Epithelial cell of proximal tubule (primary cell): ENCODE results near the gene TJP1. TPM values are rescaled to one million over a fixed set of nuclear protein-coding genes. Genes with fewer than 3 reads are reported as not detected.
"Not testable (repeated sequence)": the region's sequence is repeated elsewhere in the genome, so short reads cannot be mapped to it uniquely, and the experiment has no call there.

Experiments used
- DNase-seq: peaks from one replicate; pipeline ENCODE4 v3.0.0-alpha.2; 2011; ENCODE audit warnings: low read depth
- H3K4me3 ChIP-seq: 2 replicates; pipeline ENCODE4 v1.5.1; 2011; ENCODE audit warnings: low read depth, mild to moderate bottlenecking, low read length
- total RNA-seq: library from RNA; depleted of rRNA; stranded (reverse); fragments of >200 nt; gene quantifications from 2 replicates; pipeline ENCODE4 v1.2.3, GENCODE V29; 2015
- TF ChIP-seq, protein P1 (sequence below): conservative IDR thresholded peaks from 2 replicates; pipeline ENCODE4 v1.5.1; 2012; ENCODE audit warnings: low read depth, mild to moderate bottlenecking, low read length

TJP1 gene
- total RNA-seq, 1 donor from 2014 or later: 106 TPM

DNA sequence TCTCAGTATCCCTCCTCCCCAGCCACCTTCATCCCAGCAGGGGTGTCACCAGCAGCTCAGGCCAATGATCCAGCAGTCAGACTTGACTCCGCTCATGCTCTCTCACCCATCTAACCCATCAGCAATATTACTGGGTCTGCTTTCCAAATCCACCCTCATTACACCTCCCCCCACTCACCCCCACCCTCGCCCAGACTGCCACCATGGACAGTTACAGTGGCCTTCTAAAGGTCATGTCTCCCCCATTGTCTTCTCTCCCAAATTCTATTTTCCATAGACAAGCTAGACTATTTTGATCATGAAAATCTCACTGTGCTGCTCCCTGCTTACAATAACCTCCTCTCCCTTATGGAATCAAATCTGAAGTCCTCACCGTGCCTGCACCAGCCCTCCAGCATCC is 156.0 kb downstream of the TJP1 start:
- TF ChIP-seq, protein P1, sequence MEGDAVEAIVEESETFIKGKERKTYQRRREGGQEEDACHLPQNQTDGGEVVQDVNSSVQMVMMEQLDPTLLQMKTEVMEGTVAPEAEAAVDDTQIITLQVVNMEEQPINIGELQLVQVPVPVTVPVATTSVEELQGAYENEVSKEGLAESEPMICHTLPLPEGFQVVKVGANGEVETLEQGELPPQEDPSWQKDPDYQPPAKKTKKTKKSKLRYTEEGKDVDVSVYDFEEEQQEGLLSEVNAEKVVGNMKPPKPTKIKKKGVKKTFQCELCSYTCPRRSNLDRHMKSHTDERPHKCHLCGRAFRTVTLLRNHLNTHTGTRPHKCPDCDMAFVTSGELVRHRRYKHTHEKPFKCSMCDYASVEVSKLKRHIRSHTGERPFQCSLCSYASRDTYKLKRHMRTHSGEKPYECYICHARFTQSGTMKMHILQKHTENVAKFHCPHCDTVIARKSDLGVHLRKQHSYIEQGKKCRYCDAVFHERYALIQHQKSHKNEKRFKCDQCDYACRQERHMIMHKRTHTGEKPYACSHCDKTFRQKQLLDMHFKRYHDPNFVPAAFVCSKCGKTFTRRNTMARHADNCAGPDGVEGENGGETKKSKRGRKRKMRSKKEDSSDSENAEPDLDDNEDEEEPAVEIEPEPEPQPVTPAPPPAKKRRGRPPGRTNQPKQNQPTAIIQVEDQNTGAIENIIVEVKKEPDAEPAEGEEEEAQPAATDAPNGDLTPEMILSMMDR: no peak
- no peak for DNase-seq

DNA sequence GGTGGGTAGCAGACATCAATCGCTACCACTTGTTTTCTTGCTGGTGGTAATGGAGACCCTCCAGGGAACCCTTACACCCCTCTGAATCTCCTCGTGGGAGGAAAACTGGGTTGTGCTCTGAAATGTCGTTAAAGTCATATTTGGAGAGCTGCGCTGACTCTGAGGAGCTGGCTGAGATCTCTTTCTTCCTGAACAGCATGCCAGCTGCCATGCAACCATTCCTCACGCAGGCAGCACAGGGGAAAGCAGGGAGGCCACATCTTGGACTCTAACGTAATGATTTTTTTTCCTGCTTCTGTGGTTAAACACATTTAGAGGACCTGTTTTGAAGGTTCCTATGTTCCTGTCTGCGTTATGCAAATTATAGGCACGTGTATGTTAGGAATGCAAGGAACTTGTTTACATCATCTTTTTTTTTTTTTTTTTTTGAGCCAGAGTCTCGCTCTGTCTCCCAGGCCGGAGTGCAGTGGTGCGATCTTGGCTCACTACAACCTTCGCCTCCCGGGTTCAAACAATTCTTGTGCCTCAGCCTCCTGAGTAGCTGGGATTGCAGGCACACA is 156.7 kb downstream of the TJP1 start:
- TF ChIP-seq, protein P1: no peak
- H3K4me3 ChIP-seq: no peak overlapping the region
- no peak for DNase-seq

More for the DNA sequence above, 156.0 kb downstream of the TJP1 start:
- no peak overlapping the region for H3K4me3 ChIP-seq

DNA sequence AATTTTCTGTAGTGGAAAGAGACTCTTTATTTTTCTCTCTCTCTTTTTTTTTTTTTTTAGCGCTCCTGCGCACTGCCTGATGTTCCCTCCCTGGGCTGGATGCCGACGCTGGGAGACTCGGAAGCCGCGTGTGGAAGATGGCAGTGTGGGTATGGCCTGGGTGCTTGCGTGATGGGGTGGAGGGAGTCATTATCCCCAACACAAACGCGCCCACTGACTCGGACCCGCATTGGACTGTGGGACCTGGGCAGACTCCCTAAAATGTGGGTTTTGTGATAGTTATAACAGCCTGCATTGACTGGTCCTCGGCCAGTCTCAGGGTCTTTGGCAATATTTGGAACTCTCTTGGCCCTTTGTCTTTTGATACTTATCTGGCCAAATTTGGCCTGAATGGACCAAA is 157.9 kb downstream of the TJP1 start:
- no peak for DNase-seq
- TF ChIP-seq, protein P1: no peak
- no peak overlapping the region for H3K4me3 ChIP-seq

DNA sequence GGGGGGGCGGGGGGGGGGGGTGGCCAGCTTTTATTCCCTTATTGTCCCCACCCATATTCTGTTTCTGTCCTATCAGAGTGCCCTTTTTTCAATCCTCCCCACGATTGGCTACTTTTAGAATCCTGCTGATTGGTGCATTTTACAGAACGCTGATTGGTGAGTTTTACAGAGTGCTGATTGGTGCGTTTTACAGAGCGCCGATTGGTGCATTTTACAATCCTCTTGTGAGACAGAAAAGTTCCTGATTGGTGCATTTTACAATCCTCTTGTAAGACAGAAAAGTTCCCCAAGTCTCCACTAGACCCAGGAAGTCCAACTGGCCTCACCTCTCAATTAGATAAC is 164.8 kb downstream of the TJP1 start:
- H3K4me3 ChIP-seq, DNase-seq: not testable (repeated sequence)

DNA sequence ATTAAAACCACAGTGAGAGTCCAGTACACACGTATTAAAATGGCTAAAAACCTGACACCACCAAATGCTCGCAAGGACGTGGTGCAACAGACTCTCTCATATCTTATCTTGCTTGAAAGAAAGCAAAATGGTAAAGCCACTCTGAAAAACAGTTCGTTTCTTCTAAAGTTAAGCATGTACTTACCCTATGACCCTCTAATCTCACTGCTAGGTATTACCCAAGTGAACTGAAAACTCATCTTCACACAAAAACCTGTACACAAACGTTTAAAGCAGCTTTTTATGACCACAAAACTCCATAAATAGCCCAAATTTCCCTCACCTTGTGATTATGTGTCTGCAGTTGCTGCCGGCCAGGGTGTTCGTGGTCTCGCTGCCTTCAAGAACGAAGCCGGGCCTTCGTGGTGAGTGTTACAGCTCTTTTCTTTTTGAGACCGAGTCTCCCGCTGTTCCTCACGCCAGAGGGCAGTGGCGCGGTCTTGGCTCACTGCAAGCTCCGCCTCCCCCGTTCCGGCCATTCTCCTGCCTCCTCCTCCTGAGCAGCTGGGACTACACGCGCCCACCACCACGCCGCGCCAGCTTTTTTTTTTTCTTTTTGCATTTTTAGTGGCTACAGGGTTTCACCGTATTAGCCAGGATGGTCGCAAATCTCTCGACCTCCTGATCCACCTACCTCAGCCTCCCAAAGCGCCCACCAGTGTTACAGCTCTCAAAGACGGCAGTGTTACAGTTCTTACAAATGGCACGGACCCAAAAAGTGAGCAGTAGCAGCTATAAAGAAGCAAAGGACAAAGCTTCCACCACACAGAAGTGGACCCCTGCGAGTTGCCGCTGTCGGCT is 165.4 kb downstream of the TJP1 start:
- no peak for DNase-seq
- H3K4me3 ChIP-seq: no peak overlapping the region
- TF ChIP-seq, protein P1: no peak

DNA sequence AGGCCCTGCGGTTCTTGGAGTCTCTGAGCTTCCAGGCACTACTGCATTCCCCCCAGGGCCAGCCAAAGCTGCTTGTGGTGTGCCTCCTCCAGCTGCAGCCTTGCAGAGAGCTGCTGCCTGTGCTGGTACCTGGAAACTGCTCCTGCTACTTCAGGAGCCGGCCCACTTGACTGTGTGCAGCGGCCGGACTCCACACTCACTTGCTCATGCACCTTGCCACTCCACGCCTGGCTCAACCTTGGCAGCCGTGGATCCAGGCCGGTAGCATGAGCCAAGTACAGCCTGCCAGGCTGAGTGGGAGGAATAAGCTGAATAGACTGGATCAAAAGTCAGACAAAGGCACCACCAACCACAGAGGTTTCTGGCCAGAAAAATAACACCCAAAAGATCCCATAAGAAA is 169.7 kb downstream of the TJP1 start:
- TF ChIP-seq, protein P1: no peak
- H3K4me3 ChIP-seq: no peak overlapping the region
- no peak for DNase-seq

DNA sequence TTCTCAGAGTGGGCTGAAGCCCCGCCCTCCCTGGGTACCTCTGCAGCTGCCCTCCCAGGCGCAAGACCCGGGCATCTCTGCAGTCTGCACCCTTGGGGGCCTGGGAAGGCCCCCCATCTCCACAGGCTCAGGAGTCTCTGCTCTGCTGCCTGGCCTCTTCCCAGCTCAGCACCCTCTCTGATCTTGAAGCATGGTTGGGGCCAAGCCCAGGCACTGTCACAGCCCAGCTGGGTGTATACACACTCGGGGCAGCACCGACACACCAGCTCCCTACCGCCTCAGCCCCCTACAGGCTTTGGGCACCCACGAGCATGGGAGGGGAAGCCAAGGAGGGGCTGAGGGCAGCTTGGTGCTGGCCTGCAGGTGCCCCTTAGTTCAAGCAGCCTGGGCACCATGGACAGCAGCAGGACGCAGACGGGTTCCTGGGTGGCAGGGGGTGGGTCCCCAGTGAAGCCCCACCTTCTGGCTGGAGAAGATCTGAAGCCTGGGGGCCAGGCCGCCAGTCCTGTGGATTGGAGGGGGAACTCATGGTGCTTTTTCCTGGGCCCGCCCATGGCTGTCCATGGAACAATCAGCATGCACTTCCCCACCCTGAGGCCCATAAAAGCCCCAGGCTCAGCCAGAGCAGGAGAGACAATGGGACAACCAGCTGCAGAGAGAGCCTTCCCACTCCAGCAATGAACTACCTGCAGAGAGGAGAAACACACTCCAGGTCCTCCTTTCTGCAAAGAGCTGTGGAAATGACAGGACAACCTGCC is 170.6 kb downstream of the TJP1 start:
- no peak for DNase-seq
- TF ChIP-seq, protein P1: no peak
- H3K4me3 ChIP-seq: no peak overlapping the region
